PFSK-1 (cell line): ENCODE measurements around the gene PAQR8.

Experiments
- FOXP2 ChIP-seq: optimal IDR thresholded peaks from 2 replicates; pipeline ENCODE3; 2011; ENCODE audit warnings: borderline replicate concordance, control low read depth, inconsistent platforms; ENCODE audit not compliant: insufficient read depth; ENCODE audit errors: extremely low read length, extremely low read depth
- POLR2AphosphoS5 ChIP-seq: IDR thresholded peaks from 2 replicates; pipeline ENCODE4 v1.6.1; 2012; ENCODE audit warnings: low read depth, mild to moderate bottlenecking, control low read depth, low read length, moderate library complexity
- REST ChIP-seq, 2 experiments: IDR thresholded peaks; 2 replicates each; pipeline versions ENCODE4 v1.6.1 to v1.8.0; 2011 to 2012; ENCODE audit warnings: low read depth in 2 of 2, low read length in 2 of 2, control low read depth in 1 of 2, inconsistent platforms in 1 of 2, mild to moderate bottlenecking in 1 of 2, moderate library complexity in 1 of 2; ENCODE audit not compliant: insufficient read depth in 1 of 2
- SIN3A ChIP-seq: IDR thresholded peaks from 2 replicates; pipeline ENCODE4 v1.6.1; 2012; ENCODE audit warnings: mild to moderate bottlenecking, low read length, moderate library complexity, borderline replicate concordance; ENCODE audit not compliant: insufficient read depth
- TAF1 ChIP-seq: IDR thresholded peaks from 2 replicates; pipeline ENCODE4 v1.6.1; 2012; ENCODE audit warnings: low read length, control low read depth, borderline replicate concordance; ENCODE audit not compliant: insufficient read depth

Gene PAQR8

GRCh38 chr6:52337633-52338290, 24.2 kb upstream of the PAQR8 start:
- no peak for TF ChIP-seq REST (IDR thresholded peaks at IDR 0.05; ENCODE audit: insufficient read depth in 1 of 2, low read depth in 2 of 2, low read length in 2 of 2)
- no peak for TF ChIP-seq POLR2AphosphoS5
- no peak for TF ChIP-seq SIN3A
- TF ChIP-seq TAF1: no peak
- no peak for TF ChIP-seq FOXP2

GRCh38 chr6:52340603-52340880, 21.4 kb upstream of the PAQR8 start:
- TF ChIP-seq REST (IDR thresholded peaks at IDR 0.05; ENCODE audit: insufficient read depth in 1 of 2, low read depth in 2 of 2, low read length in 2 of 2): no peak
- no peak for TF ChIP-seq FOXP2
- no peak for TF ChIP-seq POLR2AphosphoS5
- no peak for TF ChIP-seq SIN3A
- no peak for TF ChIP-seq TAF1

GRCh38 chr6:52341561-52342260, 20.2 kb upstream of the PAQR8 start:
- TF ChIP-seq REST (IDR thresholded peaks at IDR 0.05; ENCODE audit: insufficient read depth in 1 of 2, low read depth in 2 of 2, low read length in 2 of 2): no peak
- TF ChIP-seq FOXP2: no peak
- TF ChIP-seq SIN3A: no peak
- no peak for TF ChIP-seq POLR2AphosphoS5
- TF ChIP-seq TAF1: no peak

GRCh38 chr6:52345311-52345710, 16.6 kb upstream of the PAQR8 start:
- TF ChIP-seq TAF1 (no peak), SIN3A (no peak), POLR2AphosphoS5 (no peak), FOXP2 (no peak), REST (IDR thresholded peaks at IDR 0.05; ENCODE audit: insufficient read depth in 1 of 2, low read depth in 2 of 2, low read length in 2 of 2) (no peak)
